HL-60 (cell line): ENCODE measurements around the gene INAFM2.
A peak's percentile ranks its signal among the peaks of the same experiment; 100 is the strongest.

Source experiments
- DNase-seq, 2 experiments: peaks; one replicate each; pipeline ENCODE4 v3.0.0-alpha.2; 2010 to 2020; ENCODE audit warnings: low read depth in 1 of 2, low spot score in 1 of 2
- H3K27ac ChIP-seq: fragments of 250-450 bp; sonication (Bioruptor Pico); replicated peaks from 2 replicates; pipeline ENCODE4 v1.5.1; 2020; ENCODE audit warnings: mild to moderate bottlenecking, moderate library complexity
- H3K27me3 ChIP-seq: fragments of 250-450 bp; sonication (Bioruptor Pico); 2 replicates; pipeline ENCODE4 v1.5.1; 2021; ENCODE audit warnings: mild to moderate bottlenecking, moderate library complexity; ENCODE audit not compliant: insufficient read depth, poor library complexity, severe bottlenecking
- H3K4me3 ChIP-seq: replicated peaks from 2 replicates; pipeline ENCODE4 v1.5.1; 2011; ENCODE audit warnings: mild to moderate bottlenecking, control low read depth, low read length; ENCODE audit not compliant: insufficient read depth
- CTCF ChIP-seq: IDR thresholded peaks from one replicate; pipeline ENCODE4 v1.5.1; 2011; ENCODE audit warnings: low read length, control low read depth, inconsistent platforms; ENCODE audit not compliant: insufficient read depth
- GABPA ChIP-seq: IDR thresholded peaks from 2 replicates; pipeline ENCODE4 v1.6.1; 2012; ENCODE audit warnings: low read depth
- POLR2AphosphoS5 ChIP-seq: IDR thresholded peaks from 2 replicates; pipeline ENCODE4 v1.6.1; 2012; ENCODE audit warnings: low read depth
- REST ChIP-seq: IDR thresholded peaks from 2 replicates; pipeline ENCODE4 v1.6.1; 2012; ENCODE audit warnings: low read depth; ENCODE audit not compliant: insufficient replicate concordance
- SPI1 ChIP-seq: IDR thresholded peaks from 2 replicates; pipeline ENCODE4 v1.6.1; 2012; ENCODE audit warnings: low read depth, mild to moderate bottlenecking, borderline replicate concordance

Gene INAFM2

GRCh38 chr15:40331026-40331425 is 7.5 kb downstream of the INAFM2 start:
- TF ChIP-seq REST (no peak), POLR2AphosphoS5 (no peak), CTCF (no peak), SPI1 (no peak)
- Histone ChIP-seq H3K27me3 (no peaks in the 10 kb centered on the region), H3K27ac (no peak overlapping the region), H3K4me3 (no peak overlapping the region)
- no peak for DNase-seq

GRCh38 chr15:40331637-40332036 is 8.1 kb downstream of the INAFM2 start:
- no peak for TF ChIP-seq SPI1
- TF ChIP-seq REST, result no peak
- no peak for TF ChIP-seq POLR2AphosphoS5
- TF ChIP-seq GABPA, result no peak
- no peak for TF ChIP-seq CTCF

GRCh38 chr15:40332113-40332781 is 8.8 kb downstream of the INAFM2 start:
- no peak overlapping the region; the same call in 1 of the 2 replicates for H3K27ac ChIP-seq
- no peak overlapping the region for H3K4me3 ChIP-seq
- H3K27me3 ChIP-seq, result no peaks in the 10 kb centered on the region
- TF ChIP-seq SPI1 (peak; percentile 43; the same call in 1 of the 2 replicates), GABPA (no peak)
- no peak for DNase-seq

More at GRCh38 chr15:40331637-40332036, 8.1 kb downstream of the INAFM2 start:
- no peak overlapping the region for H3K27ac ChIP-seq
- H3K27me3 ChIP-seq, result no peaks in the 10 kb centered on the region
- H3K4me3 ChIP-seq, result no peak overlapping the region
- no peak for DNase-seq

- TF ChIP-seq SPI1 (peak; percentile 99), GABPA (no peak), POLR2AphosphoS5 (peak; percentile 58)
- DNase-seq, result peak; percentile 84 to 95
- peak overlapping the region; percentile 39 for H3K4me3 ChIP-seq
These were observed 10.5 kb downstream of the INAFM2 start for GRCh38 chr15:40333922-40334492.

GRCh38 chr15:40334541-40334940 is 11.0 kb downstream of the INAFM2 start:
- TF ChIP-seq REST, result no peak
- no peak for TF ChIP-seq SPI1
- no peak for TF ChIP-seq POLR2AphosphoS5
- TF ChIP-seq GABPA, result no peak
- no peak for TF ChIP-seq CTCF
- Histone ChIP-seq H3K4me3 (no peak overlapping the region), H3K27me3 (no peaks in the 10 kb centered on the region), H3K27ac (peak overlapping the region; percentile 85)
- DNase-seq, result no peak

More at GRCh38 chr15:40333922-40334492, 10.5 kb downstream of the INAFM2 start:
- H3K27me3 ChIP-seq, result no peaks in the 10 kb centered on the region
- peak overlapping the region; percentile 85 for H3K27ac ChIP-seq
